IMR-90 (cell line): ENCODE data around the gene ARMC9.

Experiments used
- RAD21 ChIP-seq: IDR thresholded peaks from 2 replicates; pipeline ENCODE4 v1.6.1; 2012; ENCODE audit warnings: low read length, improper control_type of control experiment
- SMC3 ChIP-seq: fragments of 150-350 bp; IDR thresholded peaks from 2 replicates; pipeline ENCODE4 v1.6.1; 2016; ENCODE audit warnings: low read depth, mild to moderate bottlenecking, antibody characterized with exemption, low read length, moderate library complexity
- TF ChIP-seq, protein P1 (sequence below): conservative IDR thresholded peaks from 2 replicates; pipeline ENCODE4 v1.5.1; 2012; ENCODE audit warnings: mild to moderate bottlenecking, low read depth, low read length, improper control_type of control experiment

DNA sequence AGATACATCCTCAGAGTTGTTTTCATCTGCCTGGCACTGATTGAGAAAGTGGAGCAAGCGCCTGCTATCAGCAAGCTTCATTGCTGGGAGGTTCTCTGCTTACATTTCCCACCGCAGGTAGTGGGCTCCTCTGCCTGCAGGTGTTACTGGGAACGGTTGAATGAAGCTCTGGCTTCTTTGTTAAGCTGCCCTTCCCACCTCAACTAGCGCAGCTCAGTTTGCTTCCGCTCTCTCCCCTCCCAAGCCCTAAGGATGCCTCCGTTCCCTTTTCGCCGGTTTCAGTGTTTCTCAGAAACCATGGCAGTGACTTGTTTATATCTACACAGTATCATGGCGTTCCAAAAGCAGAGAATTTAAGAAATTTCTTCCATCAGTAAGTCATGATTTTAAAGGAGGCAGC is 124.9 kb downstream of the ARMC9 start:
- no peak for TF ChIP-seq RAD21
- TF ChIP-seq SMC3, result no peak
- TF ChIP-seq, protein P1, sequence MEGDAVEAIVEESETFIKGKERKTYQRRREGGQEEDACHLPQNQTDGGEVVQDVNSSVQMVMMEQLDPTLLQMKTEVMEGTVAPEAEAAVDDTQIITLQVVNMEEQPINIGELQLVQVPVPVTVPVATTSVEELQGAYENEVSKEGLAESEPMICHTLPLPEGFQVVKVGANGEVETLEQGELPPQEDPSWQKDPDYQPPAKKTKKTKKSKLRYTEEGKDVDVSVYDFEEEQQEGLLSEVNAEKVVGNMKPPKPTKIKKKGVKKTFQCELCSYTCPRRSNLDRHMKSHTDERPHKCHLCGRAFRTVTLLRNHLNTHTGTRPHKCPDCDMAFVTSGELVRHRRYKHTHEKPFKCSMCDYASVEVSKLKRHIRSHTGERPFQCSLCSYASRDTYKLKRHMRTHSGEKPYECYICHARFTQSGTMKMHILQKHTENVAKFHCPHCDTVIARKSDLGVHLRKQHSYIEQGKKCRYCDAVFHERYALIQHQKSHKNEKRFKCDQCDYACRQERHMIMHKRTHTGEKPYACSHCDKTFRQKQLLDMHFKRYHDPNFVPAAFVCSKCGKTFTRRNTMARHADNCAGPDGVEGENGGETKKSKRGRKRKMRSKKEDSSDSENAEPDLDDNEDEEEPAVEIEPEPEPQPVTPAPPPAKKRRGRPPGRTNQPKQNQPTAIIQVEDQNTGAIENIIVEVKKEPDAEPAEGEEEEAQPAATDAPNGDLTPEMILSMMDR, result no peak
